Liver (tissue), 9 donors: ENCODE data around the gene BAIAP2. TPM values are rescaled to one million over a fixed set of nuclear protein-coding genes. Genes with fewer than 3 reads are reported as not detected.

ENCODE experiments used
- DNase-seq: peaks from one replicate; pipeline ENCODE4 v3.0.0-alpha.2; 2017; ENCODE audit warnings: low spot score
- H3K27ac ChIP-seq, 2 donors: one replicate each; pipeline ENCODE4 v1.7.0; 2013; ENCODE audit warnings: inconsistent platforms in 2 of 2, low read length in 2 of 2, control low read depth in 1 of 2, low read depth in 1 of 2, mild to moderate bottlenecking in 1 of 2
- H3K27me3 ChIP-seq, 4 donors: one replicate each; pipeline versions ENCODE4 v1.6.1 to v1.7.0; 2013; ENCODE audit warnings: low read length in 3 of 4, inconsistent platforms in 1 of 4, mild to moderate bottlenecking in 1 of 4, moderate library complexity in 1 of 4; ENCODE audit not compliant: control insufficient read depth in 4 of 4, insufficient read depth in 4 of 4
- H3K36me3 ChIP-seq, 4 donors: one replicate each; pipeline versions ENCODE4 v1.6.1 to v1.7.0; 2013; ENCODE audit warnings: low read length in 3 of 4, mild to moderate bottlenecking in 3 of 4, low read depth in 1 of 4, moderate library complexity in 1 of 4; ENCODE audit not compliant: control insufficient read depth in 4 of 4, insufficient read depth in 3 of 4
- H3K4me1 ChIP-seq, 4 donors: one replicate each; pipeline versions ENCODE4 v1.6.1 to v1.7.0; 2013; ENCODE audit warnings: low read length in 3 of 4, mild to moderate bottlenecking in 3 of 4, moderate library complexity in 1 of 4; ENCODE audit not compliant: control insufficient read depth in 4 of 4, insufficient read depth in 4 of 4
- H3K4me3 ChIP-seq, 3 donors: one replicate each; pipeline versions ENCODE4 v1.6.1 to v1.7.0; 2013; ENCODE audit warnings: low read length in 3 of 3, control low read depth in 1 of 3, low read depth in 1 of 3, mild to moderate bottlenecking in 1 of 3
- H3K9ac ChIP-seq, 2 donors: one replicate each; pipeline ENCODE4 v1.7.0; 2013; ENCODE audit warnings: low read length in 2 of 2, mild to moderate bottlenecking in 2 of 2, moderate library complexity in 2 of 2, control low read depth in 1 of 2, low read depth in 1 of 2
- H3K9me3 ChIP-seq, 4 donors: one replicate each; pipeline versions ENCODE4 v1.6.1 to v1.7.0; 2013; ENCODE audit warnings: low read length in 3 of 4; ENCODE audit not compliant: control insufficient read depth in 4 of 4
- ATF3 ChIP-seq: IDR thresholded peaks from 2 replicates; pipeline ENCODE4 v1.6.1; 2016; ENCODE audit warnings: antibody characterized with exemption
- FOXA1 ChIP-seq: IDR thresholded peaks from 2 replicates; pipeline ENCODE4 v1.6.1; 2016; ENCODE audit warnings: antibody characterized with exemption
- FOXA2 ChIP-seq: IDR thresholded peaks from 2 replicates; pipeline ENCODE4 v1.6.1; 2016; ENCODE audit warnings: antibody characterized with exemption
- HNF4G ChIP-seq: IDR thresholded peaks from 2 replicates; pipeline ENCODE4 v1.6.1; 2016; ENCODE audit warnings: antibody characterized with exemption
- JUND ChIP-seq, 2 donors: IDR thresholded peaks; 2 replicates each; pipeline ENCODE4 v1.6.1; 2016; ENCODE audit warnings: antibody characterized with exemption in 2 of 2
- MAX ChIP-seq: IDR thresholded peaks from 2 replicates; pipeline ENCODE4 v1.6.1; 2016; ENCODE audit warnings: antibody characterized with exemption
- NR2F2 ChIP-seq: IDR thresholded peaks from 2 replicates; pipeline ENCODE4 v1.6.1; 2016; ENCODE audit warnings: antibody characterized with exemption
- RAD21 ChIP-seq, 2 donors: IDR thresholded peaks; 2 replicates each; pipeline ENCODE4 v1.6.1; 2016; ENCODE audit warnings: antibody characterized with exemption in 2 of 2, mild to moderate bottlenecking in 2 of 2
- RXRA ChIP-seq, 2 donors: IDR thresholded peaks; 2 replicates each; pipeline ENCODE4 v1.6.1; 2017 to 2018; ENCODE audit warnings: antibody characterized with exemption in 2 of 2, mild to moderate bottlenecking in 1 of 2
- TAF1 ChIP-seq: conservative IDR thresholded peaks from 2 replicates; pipeline ENCODE4 v1.6.1; 2016; ENCODE audit warnings: antibody characterized with exemption, mild to moderate bottlenecking
- ZBTB33 ChIP-seq: IDR thresholded peaks from 2 replicates; pipeline ENCODE4 v1.6.1; 2016; ENCODE audit warnings: antibody characterized with exemption
- WGBS: extraction: QIAGEN DNeasy Blood & Tissue Kit; methylation state at CpG from one replicate; pipeline ENCODE4 v1.1.7; 2013; 5-methylcytosine and 5-hydroxymethylcytosine counted together
- polyA plus RNA-seq, 2 donors: library from polyadenylated mRNA; stranded (reverse) in 1 of 2; unstranded in 1 of 2; fragments of 200-250 nt in 1 of 2; fragments of >200 nt in 1 of 2; fragmentation: Nextera tagmentation in 1 of 2; extraction: Ambion mirVana in 1 of 2; gene quantifications; one replicate each; pipeline versions ENCODE4 v1.2.1 to v1.2.3, GENCODE V29; 2013 to 2015
- total RNA-seq, 2 donors: library from RNA; depleted of rRNA; stranded (reverse); fragments of >200 nt; gene quantifications; one replicate each; pipeline ENCODE4 v1.2.3, GENCODE V29; 2014
- donor health status: healthy.
- donor health status: healthy.
- donor health status: healthy.
- donor health status: healthy.
- donor health status: healthy.

The BAIAP2 gene
- total and polyA plus RNA-seq, 4 donors, result 8.1 to 61.3 (median 44.9) TPM

GRCh38 chr17:80998118-80998747 lies 36.7 kb upstream of the BAIAP2 start (continued):
- TF ChIP-seq ZBTB33, result no peak
- no peak for TF ChIP-seq RAD21 (IDR thresholded peaks at IDR 0.05)

- peaks cover 14 to 33% (median 26%) of the 10 kb centered on the region in 4 donors for H3K4me1 ChIP-seq
Observed at GRCh38 chr17:80998748-80999535, 36.0 kb upstream of the BAIAP2 start.

GRCh38 chr17:80999536-81000333 lies 35.2 kb upstream of the BAIAP2 start:
- Histone ChIP-seq H3K9me3 (no peaks in the 10 kb centered on the region), H3K36me3 (peaks cover 5 to 39% (median 25%) of the 10 kb centered on the region in 4 donors), H3K4me1 (peaks cover 14 to 32% (median 26%) of the 10 kb centered on the region in 4 donors), H3K9ac (no peak overlapping the region), H3K4me3 (no peak overlapping the region), H3K27me3 (peaks cover 0 to 6% (median 0%) of the 10 kb centered on the region in 4 donors), H3K27ac (peak overlapping the region in 1 of 2 donors; percentile 12)
- TF ChIP-seq MAX, result no peak
- TF ChIP-seq RXRA (IDR thresholded peaks at IDR 0.05), result no peak
- no peak for TF ChIP-seq FOXA1
- TF ChIP-seq ZBTB33, result no peak
- no peak for TF ChIP-seq JUND (IDR thresholded peaks at IDR 0.05)
- TF ChIP-seq ATF3, result no peak
- no peak for TF ChIP-seq TAF1
- no peak for DNase-seq
- 94% methylated on average over 40 of the region's 40 CpGs for WGBS

More at GRCh38 chr17:80998748-80999535, 36.0 kb upstream of the BAIAP2 start:
- WGBS, result 91% methylated on average over 39 of the region's 39 CpGs
- H3K9ac ChIP-seq, result no peak overlapping the region
- H3K36me3 ChIP-seq, result peaks cover 5 to 39% (median 25%) of the 10 kb centered on the region in 4 donors
- H3K4me3 ChIP-seq, result no peak overlapping the region
- no peak for DNase-seq
- no peak for TF ChIP-seq HNF4G
- no peak for TF ChIP-seq FOXA2
- no peak for TF ChIP-seq RXRA (IDR thresholded peaks at IDR 0.05)
- TF ChIP-seq MAX, result no peak
- no peak for TF ChIP-seq TAF1
- TF ChIP-seq FOXA1, result no peak
- TF ChIP-seq RAD21 (IDR thresholded peaks at IDR 0.05), result no peak
- TF ChIP-seq ATF3, result no peak
- TF ChIP-seq NR2F2, result no peak
- no peak overlapping the region for H3K27ac ChIP-seq
- H3K27me3 ChIP-seq, result peaks cover 0 to 6% (median 0%) of the 10 kb centered on the region in 4 donors
- no peaks in the 10 kb centered on the region for H3K9me3 ChIP-seq
